Ovary (tissue), 9 donors: Measurements from ENCODE around the gene FAM219A. TPM values are rescaled to one million over a fixed set of nuclear protein-coding genes. Genes with fewer than 3 reads are reported as not detected.

Experiments
- DNase-seq, 5 donors: peaks; one replicate each; pipeline ENCODE4 v3.0.0-alpha.2; 2019 to 2020
- H3K27ac ChIP-seq, 2 donors: fragments of 200-600 bp; one replicate each; pipeline versions ENCODE4 v1.5.1 to v1.8.0; 2019 to 2022
- H3K27me3 ChIP-seq: fragments of 200-600 bp; one replicate; pipeline ENCODE4 v1.8.0; 2022
- H3K36me3 ChIP-seq: fragments of 200-600 bp; sonication (generic); one replicate; pipeline ENCODE4 v1.5.1; 2019
- H3K4me1 ChIP-seq: one replicate; pipeline ENCODE4 v1.8.1; 2013; ENCODE audit warnings: mild to moderate bottlenecking, moderate library complexity; ENCODE audit not compliant: insufficient read depth
- H3K4me3 ChIP-seq: fragments of 200-600 bp; sonication (generic); one replicate; pipeline ENCODE4 v1.5.1; 2017
- H3K9me3 ChIP-seq, 2 donors: fragments of 200-600 bp in 1 of 2; sonication (generic) in 1 of 2; one replicate each; pipeline versions ENCODE4 v1.5.1 to v1.8.1; 2013 to 2019; ENCODE audit warnings: mild to moderate bottlenecking in 1 of 2, moderate library complexity in 1 of 2
- EP300 ChIP-seq: sonication (generic); formaldehyde crosslinking; IDR thresholded peaks from one replicate; pipeline ENCODE4 v1.6.1; 2017; ENCODE audit warnings: antibody characterized with exemption
- POLR2A ChIP-seq: fragments of 450-650 bp; IDR thresholded peaks from one replicate; pipeline ENCODE4 v1.6.1; 2017; ENCODE audit warnings: antibody characterized with exemption, mild to moderate bottlenecking, moderate library complexity
- WGBS, 3 donors: extraction: QIAGEN DNeasy Blood & Tissue Kit in 1 of 3; methylation state at CpG; one replicate each; pipeline versions ENCODE4 v1.1.5 to v1.1.7; 2013 to 2017; 5-methylcytosine and 5-hydroxymethylcytosine counted together
- intact Hi-C, 4 donors: fragments of 100-400 bp; cut with DNase I; formaldehyde crosslinking; loops; one replicate each; pipeline versions ENCODE4 v1.11.0 to v1.15.1; 2022 to 2023
- polyA plus RNA-seq, 2 donors: library from polyadenylated mRNA; stranded (reverse); fragments of 200-250 nt in 1 of 2; fragments of 350-450 nt in 1 of 2; fragmentation: Illumina TruSeq in 1 of 2; extraction: RNeasy Lipid Tissue Mini Kit (QIAGEN cat#74804) in 1 of 2; gene quantifications; one replicate each; pipeline ENCODE4 v1.2.3, GENCODE V29; 2013 to 2014
- total RNA-seq, 7 donors: library from RNA; depleted of rRNA in 2 of 7; stranded (reverse); fragments of >200 nt in 2 of 7; fragmentation: NEBNext Ultra II Directional in 3 of 7; extraction: Animal tissue kit (Norgen Biotek cat#: 25700) in 3 of 7; gene quantifications; one replicate each; pipeline versions ENCODE4 v1.1.0 to v1.2.4, GENCODE V29; 2016 to 2023
- TF ChIP-seq, protein P1 (sequence below), 3 donors: fragments of 450-650 bp in 2 of 3; fragments of 200-600 bp in 1 of 3; IDR thresholded peaks; one replicate each; pipeline versions ENCODE4 v1.5.1 to v1.8.0; 2016 to 2022; ENCODE audit warnings: antibody characterized with exemption in 3 of 3, mild to moderate bottlenecking in 1 of 3
- donor health status: DM: no; HTN: no; CAD: no; lungs with moderate emphysema.
- donor health status: DM: no; HTN: no; CAD: no.
- donor health status: Bipolar disorder and iron deficiency.
- donor health status: DM: yes; HTN: yes; CAD: no.
- donor health status: DM: no; HTN: no; CAD: no.
- donor health status: DM: yes; HTN: yes; CAD: no.

The FAM219A gene
- total and polyA plus RNA-seq, 9 donors: 5.2 to 24.7 (median 15.2) TPM

DNA sequence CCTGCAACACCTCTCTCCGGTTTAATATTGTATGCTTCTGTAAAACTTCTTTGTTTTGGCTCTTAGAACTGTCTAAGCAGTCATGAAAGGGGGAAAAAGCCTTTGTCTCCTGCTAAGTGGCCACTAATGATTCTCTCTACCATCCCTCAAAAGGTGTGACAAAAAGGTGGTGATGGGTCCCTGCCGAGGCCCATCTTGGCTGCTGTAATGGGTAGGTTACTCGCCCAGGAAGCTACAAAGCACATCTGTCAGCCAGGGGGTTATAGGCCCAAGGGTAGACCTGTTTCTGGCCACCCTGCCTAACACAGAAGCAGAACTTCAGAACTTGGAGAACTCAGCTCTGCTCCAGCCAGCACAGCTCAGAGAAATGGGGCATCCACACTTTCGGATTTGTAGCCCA lies 1.6 kb downstream of the FAM219A start:
- peaks cover 5% of the 10 kb centered on the region for H3K4me1 ChIP-seq
- no peaks in the 10 kb centered on the region for H3K27me3 ChIP-seq
- no peaks in the 10 kb centered on the region for H3K36me3 ChIP-seq
- intact Hi-C loops: no loop called here
- H3K27ac ChIP-seq: no peak overlapping the region
- WGBS, 3 donors: 48 to 56% (median 53%) methylated on average over 4 of the region's 4 CpGs
- no peak for DNase-seq
- TF ChIP-seq, protein P1, sequence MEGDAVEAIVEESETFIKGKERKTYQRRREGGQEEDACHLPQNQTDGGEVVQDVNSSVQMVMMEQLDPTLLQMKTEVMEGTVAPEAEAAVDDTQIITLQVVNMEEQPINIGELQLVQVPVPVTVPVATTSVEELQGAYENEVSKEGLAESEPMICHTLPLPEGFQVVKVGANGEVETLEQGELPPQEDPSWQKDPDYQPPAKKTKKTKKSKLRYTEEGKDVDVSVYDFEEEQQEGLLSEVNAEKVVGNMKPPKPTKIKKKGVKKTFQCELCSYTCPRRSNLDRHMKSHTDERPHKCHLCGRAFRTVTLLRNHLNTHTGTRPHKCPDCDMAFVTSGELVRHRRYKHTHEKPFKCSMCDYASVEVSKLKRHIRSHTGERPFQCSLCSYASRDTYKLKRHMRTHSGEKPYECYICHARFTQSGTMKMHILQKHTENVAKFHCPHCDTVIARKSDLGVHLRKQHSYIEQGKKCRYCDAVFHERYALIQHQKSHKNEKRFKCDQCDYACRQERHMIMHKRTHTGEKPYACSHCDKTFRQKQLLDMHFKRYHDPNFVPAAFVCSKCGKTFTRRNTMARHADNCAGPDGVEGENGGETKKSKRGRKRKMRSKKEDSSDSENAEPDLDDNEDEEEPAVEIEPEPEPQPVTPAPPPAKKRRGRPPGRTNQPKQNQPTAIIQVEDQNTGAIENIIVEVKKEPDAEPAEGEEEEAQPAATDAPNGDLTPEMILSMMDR (IDR thresholded peaks at IDR 0.05): no peak
- TF ChIP-seq POLR2A: no peak
- no peak for TF ChIP-seq EP300
- no peaks in the 10 kb centered on the region for H3K9me3 ChIP-seq
- peak overlapping the region; percentile 80 for H3K4me3 ChIP-seq

DNA sequence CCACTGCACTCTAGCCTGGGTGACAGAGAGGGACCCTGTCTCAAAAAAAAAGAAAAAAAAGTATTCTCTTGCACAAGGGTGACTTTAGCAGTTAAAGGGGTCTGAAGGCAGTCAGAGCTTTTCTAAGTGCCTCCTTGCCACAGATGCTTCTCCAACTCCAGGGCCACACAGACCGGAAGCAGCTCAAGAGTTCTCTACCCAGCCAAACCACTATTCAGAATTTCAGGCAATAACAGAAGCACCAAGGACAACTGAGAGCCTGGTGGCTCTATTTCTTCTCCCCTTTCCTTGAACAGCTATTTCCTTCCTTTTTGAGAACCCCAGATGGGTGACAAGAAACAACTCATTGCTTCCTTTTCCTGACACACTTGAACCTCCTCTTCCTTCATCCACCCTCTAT lies 2.2 kb downstream of the FAM219A start:
- TF ChIP-seq EP300: no peak
- no peak for TF ChIP-seq POLR2A
- TF ChIP-seq, protein P1 (IDR thresholded peaks at IDR 0.05): no peak
- Histone ChIP-seq H3K4me1 (peaks cover 5% of the 10 kb centered on the region), H3K27ac (no peak overlapping the region), H3K36me3 (no peaks in the 10 kb centered on the region), H3K9me3 (no peaks in the 10 kb centered on the region), H3K27me3 (no peaks in the 10 kb centered on the region), H3K4me3 (no peak overlapping the region)
- DNase-seq: no peak
- 80 to 98% (median 97%) methylated on average over 1 of the region's 1 CpG for WGBS, 3 donors
- intact Hi-C loops: no loop called here

DNA sequence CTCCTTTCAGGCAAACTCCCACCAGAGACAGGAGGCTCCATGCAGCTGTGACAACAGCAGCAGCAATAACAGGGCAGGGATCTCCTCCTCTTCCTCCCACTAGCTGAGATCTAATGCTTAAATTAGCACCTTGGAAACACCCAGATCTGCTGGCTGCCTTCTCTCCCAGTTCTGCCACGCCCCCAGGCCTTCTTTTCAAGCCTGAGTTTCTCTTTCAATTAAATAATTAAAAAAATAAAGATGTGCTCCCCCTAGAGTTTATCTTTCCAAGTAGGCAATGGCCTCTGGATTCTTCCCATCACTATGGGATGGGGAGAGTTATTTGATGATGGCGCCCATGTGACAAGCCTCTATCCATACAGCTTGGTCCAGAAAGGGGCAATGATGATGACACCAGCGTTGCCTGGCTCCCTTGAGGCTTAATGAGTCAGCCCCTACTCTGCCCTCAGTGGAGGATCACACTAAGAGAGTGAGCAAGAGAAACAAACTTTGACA lies 3.8 kb downstream of the FAM219A start:
- H3K36me3 ChIP-seq: no peaks in the 10 kb centered on the region
- no peak for TF ChIP-seq EP300
- TF ChIP-seq POLR2A: no peak
- WGBS, 3 donors: 72 to 85% (median 84%) methylated on average over 3 of the region's 3 CpGs
- no peak overlapping the region for H3K4me3 ChIP-seq
- no peak overlapping the region for H3K27ac ChIP-seq
- H3K9me3 ChIP-seq: no peaks in the 10 kb centered on the region
- DNase-seq: no peak
- no peaks in the 10 kb centered on the region for H3K27me3 ChIP-seq
- intact Hi-C loops: no loop called here
- H3K4me1 ChIP-seq: peaks cover 5% of the 10 kb centered on the region

DNA sequence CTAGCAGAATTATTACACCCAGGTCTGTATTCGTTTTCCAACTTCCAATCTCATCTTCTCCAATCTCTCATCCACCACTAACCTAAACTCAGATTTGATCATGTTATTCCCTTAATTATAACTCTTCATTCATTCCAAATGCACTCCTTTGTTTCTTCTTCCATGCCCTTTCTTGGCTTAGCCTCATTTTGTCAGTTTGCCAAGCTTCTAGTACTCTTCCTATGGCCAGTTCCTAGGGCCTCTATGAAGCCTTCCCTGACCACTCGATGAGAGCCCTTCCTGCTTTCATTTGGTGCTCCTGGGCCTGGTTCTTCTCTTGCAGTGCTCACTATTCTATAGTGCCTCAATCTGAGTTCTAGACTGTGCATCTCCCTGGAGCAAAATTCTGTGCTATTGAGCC lies 5.8 kb downstream of the FAM219A start:
- Histone ChIP-seq H3K4me1 (peaks cover 5% of the 10 kb centered on the region), H3K27me3 (no peaks in the 10 kb centered on the region), H3K27ac (no peak overlapping the region), H3K9me3 (no peaks in the 10 kb centered on the region), H3K36me3 (no peaks in the 10 kb centered on the region), H3K4me3 (no peak overlapping the region)
- DNase-seq: no peak
- intact Hi-C loops: no loop called here
- WGBS, 3 donors: 86% methylated on average over 2 of the region's 2 CpGs
- TF ChIP-seq POLR2A (no peak), EP300 (no peak)
- TF ChIP-seq, protein P1 (IDR thresholded peaks at IDR 0.05): no peak

DNA sequence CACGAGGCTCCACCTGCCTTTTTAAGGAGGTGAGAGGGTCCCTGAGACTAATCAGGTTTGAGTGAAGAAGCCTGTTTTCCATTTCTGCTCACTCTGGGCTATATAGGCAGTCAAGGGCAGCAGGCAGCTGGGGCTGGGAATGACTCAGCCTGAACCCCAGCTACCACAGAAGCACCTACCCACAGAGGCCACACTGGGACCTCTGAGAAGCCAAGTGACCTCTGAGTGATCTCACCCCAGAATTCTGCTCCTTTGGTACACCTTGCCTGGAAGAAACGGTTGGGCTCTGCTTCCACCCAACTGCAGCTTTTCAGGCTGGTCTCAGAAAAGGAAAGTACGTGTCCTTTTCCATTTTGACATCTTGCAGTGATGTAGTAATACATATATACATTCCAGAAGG lies 6.8 kb downstream of the FAM219A start:
- Histone ChIP-seq H3K9me3 (no peaks in the 10 kb centered on the region), H3K27me3 (no peaks in the 10 kb centered on the region), H3K27ac (no peak overlapping the region), H3K36me3 (no peaks in the 10 kb centered on the region), H3K4me3 (no peak overlapping the region), H3K4me1 (no peaks in the 10 kb centered on the region)
- DNase-seq: no peak
- 68 to 74% (median 71%) methylated on average over 3 of the region's 3 CpGs for WGBS, 3 donors
- TF ChIP-seq, protein P1 (IDR thresholded peaks at IDR 0.05): no peak
- TF ChIP-seq EP300: no peak
- TF ChIP-seq POLR2A: no peak
- intact Hi-C loops: no loop called here
